Measurements from ENCODE around the gene KRT85. TPM values are rescaled to one million over a fixed set of nuclear protein-coding genes. Genes with fewer than 3 reads are reported as not detected.

Gene KRT85
- polyA plus RNA-seq, 1 experiment: not detected

DNA sequence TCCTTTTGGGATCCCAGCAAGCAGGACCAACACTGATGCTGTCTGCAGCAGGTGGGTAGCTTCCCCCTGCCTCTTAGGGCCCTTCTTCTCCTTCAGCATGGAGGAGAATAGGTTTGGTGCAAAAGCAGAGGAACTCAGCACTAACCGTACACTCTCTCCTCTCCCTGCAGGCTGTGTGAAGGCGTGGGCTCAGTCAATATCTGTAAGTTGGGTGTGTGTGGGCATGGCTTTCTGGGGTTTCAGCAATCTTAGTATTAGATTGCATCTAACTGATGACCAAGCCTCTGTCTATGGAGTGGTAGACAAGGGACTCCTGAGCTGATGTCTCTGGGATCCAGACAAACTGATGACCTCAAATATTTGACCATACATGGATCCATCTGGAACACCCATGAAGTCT, 14.3 kb downstream of the KRT85 start:
- POLR2A ChIA-PET: no interaction called here
- no peaks in the 10 kb centered on the region for H3K36me3 ChIP-seq (ENCODE audit: control insufficient read depth, insufficient read depth, low read length)
- TF ChIP-seq, protein P1, sequence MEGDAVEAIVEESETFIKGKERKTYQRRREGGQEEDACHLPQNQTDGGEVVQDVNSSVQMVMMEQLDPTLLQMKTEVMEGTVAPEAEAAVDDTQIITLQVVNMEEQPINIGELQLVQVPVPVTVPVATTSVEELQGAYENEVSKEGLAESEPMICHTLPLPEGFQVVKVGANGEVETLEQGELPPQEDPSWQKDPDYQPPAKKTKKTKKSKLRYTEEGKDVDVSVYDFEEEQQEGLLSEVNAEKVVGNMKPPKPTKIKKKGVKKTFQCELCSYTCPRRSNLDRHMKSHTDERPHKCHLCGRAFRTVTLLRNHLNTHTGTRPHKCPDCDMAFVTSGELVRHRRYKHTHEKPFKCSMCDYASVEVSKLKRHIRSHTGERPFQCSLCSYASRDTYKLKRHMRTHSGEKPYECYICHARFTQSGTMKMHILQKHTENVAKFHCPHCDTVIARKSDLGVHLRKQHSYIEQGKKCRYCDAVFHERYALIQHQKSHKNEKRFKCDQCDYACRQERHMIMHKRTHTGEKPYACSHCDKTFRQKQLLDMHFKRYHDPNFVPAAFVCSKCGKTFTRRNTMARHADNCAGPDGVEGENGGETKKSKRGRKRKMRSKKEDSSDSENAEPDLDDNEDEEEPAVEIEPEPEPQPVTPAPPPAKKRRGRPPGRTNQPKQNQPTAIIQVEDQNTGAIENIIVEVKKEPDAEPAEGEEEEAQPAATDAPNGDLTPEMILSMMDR (IDR thresholded peaks at IDR 0.05; ENCODE audit: insufficient read depth, low read depth, low read length): no peak
- CTCF ChIA-PET: interaction anchor here (1.2 to 2.4 kb wide), 3 partner anchors 25 to 514 kb away, joined by 3 to 9 read pairs (median 4); no protein-coding TSS in a partner anchor
- H3K27me3 ChIP-seq (ENCODE audit: control insufficient read depth, insufficient read depth, low read length): peaks cover 16% of the 10 kb centered on the region
- no peak for DNase-seq (ENCODE audit: low read depth)
- H3K4me3 ChIP-seq (ENCODE audit: low read depth, low read length): no peak overlapping the region

DNA sequence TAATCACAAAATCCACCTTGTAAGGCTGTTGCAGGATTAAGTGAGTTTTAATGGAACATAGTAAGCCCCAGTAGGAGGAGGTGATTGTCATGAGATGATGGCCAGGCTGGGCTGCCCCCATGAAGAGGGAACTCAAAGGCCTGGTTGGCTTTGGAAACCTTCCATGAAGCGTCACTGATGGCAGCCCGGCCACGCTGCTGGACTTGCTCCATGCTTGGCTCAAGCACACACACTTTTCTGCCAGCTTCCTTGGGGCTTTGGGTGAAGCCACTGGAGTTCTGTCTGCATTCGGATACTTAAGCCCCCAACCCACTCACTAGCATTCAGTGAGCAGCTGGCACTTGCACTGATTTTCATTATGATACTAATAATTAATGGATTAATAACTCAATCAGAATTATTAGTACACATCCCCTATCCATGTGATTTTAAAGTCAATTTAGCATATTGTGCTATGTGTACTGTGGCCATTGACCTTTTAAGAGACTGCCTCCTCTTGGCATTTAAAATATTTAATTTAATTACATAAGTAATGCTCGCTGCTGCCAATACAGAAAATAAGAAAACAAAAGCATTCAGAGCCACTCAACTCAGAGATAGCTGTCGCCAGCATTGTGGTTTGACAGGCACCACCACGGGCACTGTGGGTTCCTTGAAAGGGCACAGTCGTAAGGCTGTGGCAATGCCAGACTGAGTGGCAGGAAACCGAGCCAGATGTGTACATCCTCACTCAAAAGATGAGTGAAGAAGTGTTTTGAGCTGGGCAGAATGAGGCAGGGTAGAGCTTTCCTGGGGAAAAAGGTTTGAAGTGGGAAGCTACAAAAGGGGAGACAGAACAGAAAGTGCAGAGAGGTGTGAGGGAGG, 15.9 kb downstream of the KRT85 start:
- peaks cover 16% of the 10 kb centered on the region for H3K27me3 ChIP-seq (ENCODE audit: control insufficient read depth, insufficient read depth, low read length)
- ChIA-PET CTCF (interaction anchor here (0.7 to 2.4 kb wide), 2 partner anchors 24 to 194 kb away, joined by 3 to 9 read pairs; no protein-coding TSS in a partner anchor), POLR2A (no interaction called here)
- H3K4me3 ChIP-seq (ENCODE audit: low read depth, low read length): no peak overlapping the region
- H3K36me3 ChIP-seq (ENCODE audit: control insufficient read depth, insufficient read depth, low read length): no peaks in the 10 kb centered on the region
- TF ChIP-seq, protein P1 (IDR thresholded peaks at IDR 0.05; ENCODE audit: insufficient read depth, low read depth, low read length): no peak
- DNase-seq (ENCODE audit: low read depth): no peak

DNA sequence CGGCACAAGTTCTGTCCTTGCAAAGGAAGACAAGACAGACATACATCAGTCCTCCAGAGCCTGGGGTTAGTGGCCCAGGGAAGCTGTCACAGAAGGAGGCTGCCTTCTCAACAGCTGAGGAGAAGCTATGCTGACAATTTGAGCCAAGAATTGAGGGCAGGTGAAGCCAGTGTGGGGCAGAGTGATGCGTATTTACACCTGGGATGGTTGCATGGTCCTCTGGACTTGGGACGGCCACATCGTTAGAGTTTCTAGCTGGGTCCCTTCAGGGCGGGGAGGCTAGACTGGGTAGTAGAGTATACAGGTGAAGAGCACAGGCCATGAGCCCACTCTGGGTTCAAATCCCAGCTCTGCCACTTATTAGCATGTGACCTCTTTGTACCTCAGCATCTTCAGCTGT, 16.5 kb downstream of the KRT85 start:
- Histone ChIP-seq H3K4me3 (ENCODE audit: low read depth, low read length) (no peak overlapping the region), H3K27me3 (ENCODE audit: control insufficient read depth, insufficient read depth, low read length) (peaks cover 19% of the 10 kb centered on the region), H3K36me3 (ENCODE audit: control insufficient read depth, insufficient read depth, low read length) (no peaks in the 10 kb centered on the region)
- POLR2A ChIA-PET: no interaction called here
- CTCF ChIA-PET: interaction anchor here (1.2 to 2.4 kb wide), 3 partner anchors 23 to 529 kb away, joined by 3 to 9 read pairs (median 5); no protein-coding TSS in a partner anchor
- no peak for DNase-seq (ENCODE audit: low read depth)
- TF ChIP-seq, protein P1 (IDR thresholded peaks at IDR 0.05; ENCODE audit: insufficient read depth, low read depth, low read length): no peak

DNA sequence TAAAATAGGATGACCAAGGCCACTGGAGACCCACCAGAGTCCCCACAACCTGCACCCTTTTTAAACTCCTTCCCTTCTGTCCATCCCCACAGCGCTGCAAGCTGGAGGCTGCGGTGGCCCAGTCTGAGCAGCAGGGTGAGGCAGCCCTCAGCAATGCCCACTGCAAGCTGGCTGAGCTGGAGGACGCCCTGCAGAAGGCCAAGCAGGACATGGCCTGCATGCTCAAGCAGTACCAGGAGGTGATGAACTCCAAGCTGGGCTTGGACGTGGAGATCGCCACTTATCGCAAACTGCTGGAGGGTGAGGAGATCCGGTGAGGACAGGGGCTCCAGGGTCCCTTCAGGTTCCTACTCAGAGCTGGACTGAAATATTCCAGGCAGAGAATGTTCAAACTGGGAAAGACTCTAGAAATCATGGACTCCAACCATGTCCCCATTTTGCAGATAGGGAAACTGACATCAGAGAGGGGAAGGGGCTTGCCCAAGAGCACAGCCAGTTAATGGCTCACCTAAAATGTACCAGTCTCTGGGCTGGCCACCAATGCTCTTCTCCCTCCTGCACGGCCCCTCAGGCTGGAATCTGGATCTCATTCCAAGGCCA, 17.2 kb downstream of the KRT85 start:
- Histone ChIP-seq H3K36me3 (ENCODE audit: control insufficient read depth, insufficient read depth, low read length) (no peaks in the 10 kb centered on the region), H3K27me3 (ENCODE audit: control insufficient read depth, insufficient read depth, low read length) (peaks cover 19% of the 10 kb centered on the region), H3K4me3 (ENCODE audit: low read depth, low read length) (no peak overlapping the region)
- POLR2A ChIA-PET: no interaction called here
- CTCF ChIA-PET: interaction anchor here (1.2 to 2.4 kb wide), 4 partner anchors 22 to 529 kb away, joined by 3 to 9 read pairs (median 5); no protein-coding TSS in a partner anchor
- TF ChIP-seq, protein P1 (IDR thresholded peaks at IDR 0.05; ENCODE audit: insufficient read depth, low read depth, low read length): no peak
- no peak for DNase-seq (ENCODE audit: low read depth)

DNA sequence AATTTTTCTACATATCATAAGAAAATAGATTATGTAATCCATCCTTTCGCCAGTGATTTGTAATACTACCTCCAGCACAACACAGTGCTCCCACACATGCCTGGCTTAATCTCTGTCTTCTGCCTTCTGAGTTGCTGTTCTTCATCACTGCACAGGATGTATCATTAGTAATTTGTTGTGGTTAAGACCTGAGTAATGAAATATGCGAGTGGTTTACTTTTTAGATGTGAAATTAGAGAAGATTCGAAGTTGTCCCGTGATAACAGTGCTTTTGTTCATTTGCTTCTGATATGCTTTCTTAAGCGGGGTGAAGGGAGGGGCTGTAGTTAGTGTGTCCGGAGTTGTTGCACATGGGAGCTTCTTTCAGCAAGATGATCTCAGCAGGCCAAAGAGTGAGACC, 18.1 kb downstream of the KRT85 start:
- DNase-seq (ENCODE audit: low read depth): no peak
- TF ChIP-seq, protein P1 (IDR thresholded peaks at IDR 0.05; ENCODE audit: insufficient read depth, low read depth, low read length): no peak
- no peak overlapping the region for H3K4me3 ChIP-seq (ENCODE audit: low read depth, low read length)
- no peaks in the 10 kb centered on the region for H3K36me3 ChIP-seq (ENCODE audit: control insufficient read depth, insufficient read depth, low read length)
- peaks cover 20% of the 10 kb centered on the region for H3K27me3 ChIP-seq (ENCODE audit: control insufficient read depth, insufficient read depth, low read length)
- CTCF ChIA-PET: interaction anchor here (0.7 to 1.3 kb wide), 2 partner anchors 12 to 21 kb away, joined by 3 to 5 read pairs; no protein-coding TSS in a partner anchor
- POLR2A ChIA-PET: no interaction called here

All from BJ (cell line).